HT-29 (cell line): ENCODE data around the gene GPAT2. TPM values are rescaled to one million over a fixed set of nuclear protein-coding genes. Genes with fewer than 3 reads are reported as not detected.
"Not testable (repeated sequence)": the region's sequence is repeated elsewhere in the genome, so short reads cannot be mapped to it uniquely, and the experiment has no call there.

Source experiments
- DNase-seq: peaks from one replicate; pipeline ENCODE4 v3.0.0-alpha.2; 2015; ENCODE audit warnings: low spot score
- total RNA-seq: library from RNA; depleted of rRNA; stranded (reverse); fragments of >200 nt; shearing (Covaris generic); gene quantifications from 2 replicates; pipeline ENCODE4 v1.2.3, GENCODE V29; 2014

Gene GPAT2
- total RNA-seq, 1 experiment from 2014 or later = not detected

GRCh38 chr2:96024336-96025193 lies 10.2 kb downstream of the GPAT2 start:
- DNase-seq = no peak

GRCh38 chr2:96023701-96024100 lies 11.0 kb downstream of the GPAT2 start:
- DNase-seq = not testable (repeated sequence)

DNA sequence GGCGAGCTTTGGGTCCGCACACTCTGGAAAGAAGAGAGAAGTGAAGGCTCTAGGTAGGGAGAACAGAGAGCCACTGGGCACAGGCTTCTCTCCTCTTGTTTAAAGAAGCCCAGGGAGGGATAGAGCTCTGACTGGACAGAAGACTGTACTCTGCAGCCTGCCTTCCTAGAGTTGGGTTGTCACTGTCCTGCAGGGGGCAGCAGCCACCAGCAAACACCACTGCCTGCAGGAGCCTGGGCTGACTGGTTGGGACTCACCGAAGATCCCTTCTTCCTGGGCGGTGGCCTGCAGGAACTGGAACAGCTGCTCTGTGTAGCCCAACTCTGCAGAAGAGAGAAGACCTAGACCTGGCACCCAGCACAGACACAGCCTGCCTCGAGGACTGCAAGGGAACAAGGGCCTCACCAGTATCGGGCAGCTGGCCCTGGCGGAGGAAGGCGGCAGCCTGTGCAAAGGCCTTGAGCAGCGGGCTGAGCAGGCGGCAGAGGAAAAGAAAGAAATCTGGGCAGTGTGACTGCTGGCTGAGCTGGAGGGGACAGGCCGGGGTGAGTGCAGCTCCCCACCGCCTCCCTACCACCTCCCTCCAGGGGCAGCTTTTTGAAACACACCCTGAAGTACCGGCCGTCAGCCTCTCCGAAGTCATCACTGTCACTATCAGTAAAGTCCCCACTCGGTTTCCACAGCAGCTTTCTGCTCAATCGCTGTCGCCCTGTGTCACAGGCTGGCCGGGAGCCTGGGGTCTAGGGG lies 11.8 kb downstream of the GPAT2 start:
- peak; percentile 87 for DNase-seq

DNA sequence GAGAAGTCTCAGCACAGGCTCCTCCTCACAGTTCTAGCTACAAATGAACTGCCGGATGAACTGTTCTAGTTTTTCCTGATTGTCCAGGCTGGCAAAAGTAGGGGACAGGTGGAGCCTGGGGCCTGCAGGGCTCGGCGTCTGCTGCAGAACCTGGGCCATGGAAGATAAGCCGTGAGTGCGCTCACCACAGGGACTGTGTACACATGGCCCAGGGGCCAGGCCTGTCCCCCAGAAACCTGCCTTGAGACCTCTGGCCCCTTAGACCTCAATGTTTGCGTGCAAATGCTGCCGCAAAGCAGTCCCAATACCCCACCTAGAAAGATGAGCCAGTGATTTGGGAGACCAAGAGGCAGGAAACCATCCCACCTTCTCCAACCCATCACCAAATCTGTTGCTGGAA lies 12.6 kb downstream of the GPAT2 start:
- not testable (repeated sequence) for DNase-seq

DNA sequence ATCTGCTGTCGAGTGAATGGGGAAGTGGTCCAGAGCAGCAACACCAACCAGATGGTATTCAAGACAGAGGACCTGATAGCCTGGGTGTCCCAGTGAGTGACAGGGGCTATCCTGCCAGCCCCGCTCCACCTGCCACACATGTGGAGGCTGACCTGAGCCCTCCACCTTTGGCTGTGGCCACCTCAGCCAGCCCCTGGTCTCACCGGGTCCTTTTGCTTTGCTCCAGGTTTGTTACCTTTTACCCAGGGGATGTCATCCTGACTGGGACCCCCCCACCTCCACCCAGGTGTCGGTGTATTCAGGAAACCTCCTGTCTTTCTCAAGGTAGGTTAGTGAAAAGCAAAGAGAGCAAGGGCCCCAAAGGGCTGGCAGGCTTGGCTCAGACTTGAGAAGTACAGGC lies 13.6 kb downstream of the GPAT2 start:
- not testable (repeated sequence) for DNase-seq

DNA sequence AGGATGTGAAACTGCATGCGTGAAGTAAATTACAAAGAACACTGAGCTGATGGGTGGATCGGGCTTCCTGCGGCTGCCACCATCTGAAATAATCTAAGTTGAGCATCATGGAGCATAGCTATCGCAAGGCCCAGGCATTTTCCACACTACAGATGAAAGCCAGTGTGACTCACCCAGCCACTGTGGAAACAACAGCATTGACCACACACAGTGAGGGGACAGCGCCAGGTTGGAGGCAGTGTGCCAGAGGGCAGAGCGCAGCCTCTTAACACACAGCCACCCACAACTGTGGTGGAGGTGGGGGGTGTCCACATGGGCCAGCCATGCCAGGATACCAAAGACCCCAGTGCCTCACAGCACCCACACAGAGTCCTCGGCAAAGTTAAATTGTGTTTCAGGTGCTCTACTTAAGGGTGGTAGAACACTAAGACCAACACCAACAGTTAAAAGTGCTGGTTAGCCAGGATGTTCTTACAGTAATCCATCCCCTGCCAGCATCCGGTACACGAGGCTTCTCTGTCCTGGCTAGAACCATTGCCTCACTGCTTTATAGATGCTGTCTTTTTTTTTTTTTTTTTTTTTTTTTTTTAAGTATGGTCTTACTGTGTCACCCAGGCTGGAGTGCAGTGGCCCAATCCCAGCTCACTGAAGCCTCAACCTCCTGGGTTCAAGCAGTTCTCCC lies 14.7 kb downstream of the GPAT2 start:
- not testable (repeated sequence) for DNase-seq

DNA sequence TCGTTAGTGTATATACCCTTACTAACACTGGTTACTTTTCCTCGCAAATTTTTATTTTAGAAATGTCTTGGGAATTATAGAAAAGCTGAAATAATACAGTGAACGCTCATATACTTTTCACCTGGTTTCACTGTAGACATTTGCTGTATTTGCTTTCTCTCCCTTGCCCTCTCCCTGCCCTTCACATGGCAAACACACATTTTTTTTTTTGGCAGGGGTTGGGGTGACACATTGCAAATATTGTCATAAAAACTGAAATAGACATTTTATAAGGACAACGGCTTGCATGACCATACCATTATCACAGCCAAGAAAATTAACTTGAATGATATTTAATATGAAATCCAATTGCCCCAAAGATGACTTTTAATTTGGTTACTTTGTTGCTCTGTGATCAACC lies 18.4 kb downstream of the GPAT2 start:
- not testable (repeated sequence) for DNase-seq

- DNase-seq = not testable (repeated sequence)
Measured at GRCh38 chr2:96012792-96013264, 21.9 kb downstream of the GPAT2 start.

GRCh38 chr2:96012086-96012791 lies 22.5 kb downstream of the GPAT2 start:
- not testable (repeated sequence) for DNase-seq

DNA sequence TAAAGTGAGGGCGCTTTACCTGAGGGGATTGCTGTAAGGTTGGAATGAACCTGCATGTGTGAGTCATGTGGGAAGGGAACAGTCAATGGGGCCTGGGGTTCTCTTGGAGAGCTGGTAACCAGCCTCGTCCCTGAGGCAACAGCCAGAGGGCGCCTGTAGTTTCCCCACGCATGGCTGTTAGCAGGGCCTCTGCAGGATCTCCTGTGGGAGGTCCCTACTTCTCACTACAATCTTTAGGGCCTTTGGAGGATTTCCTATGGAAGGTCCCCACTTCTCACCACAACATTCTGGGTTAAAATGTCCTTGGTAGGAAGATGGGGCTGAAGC lies 23.6 kb downstream of the GPAT2 start:
- peak; percentile 32 for DNase-seq

- peak; percentile 86 for DNase-seq
Measured at GRCh38 chr2:96010320-96011128, 24.2 kb downstream of the GPAT2 start.

GRCh38 chr2:96009833-96010232 lies 24.9 kb downstream of the GPAT2 start:
- DNase-seq = peak; percentile 50

DNA sequence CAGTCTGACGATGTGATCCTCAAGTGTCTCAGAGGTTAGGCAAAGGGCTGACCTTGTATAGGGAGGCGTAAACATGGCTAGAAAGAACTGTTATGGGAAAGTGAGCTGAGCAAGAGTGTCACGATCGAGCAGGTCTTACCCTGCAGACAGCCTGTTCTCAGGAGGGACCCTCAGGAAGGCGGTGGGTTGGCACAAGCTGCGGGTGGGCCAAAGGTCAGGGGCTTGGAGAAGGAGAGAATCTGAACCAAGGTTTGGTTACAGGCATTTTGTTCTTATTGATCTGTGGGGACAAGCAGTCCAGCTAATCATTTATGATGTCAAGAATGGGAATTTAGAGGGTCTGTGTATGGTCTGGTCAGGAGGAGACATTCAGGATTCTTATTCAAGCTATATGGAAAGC lies 26.7 kb downstream of the GPAT2 start:
- not testable (repeated sequence) for DNase-seq

GRCh38 chr2:96006248-96006647 lies 28.5 kb downstream of the GPAT2 start:
- not testable (repeated sequence) for DNase-seq

DNA sequence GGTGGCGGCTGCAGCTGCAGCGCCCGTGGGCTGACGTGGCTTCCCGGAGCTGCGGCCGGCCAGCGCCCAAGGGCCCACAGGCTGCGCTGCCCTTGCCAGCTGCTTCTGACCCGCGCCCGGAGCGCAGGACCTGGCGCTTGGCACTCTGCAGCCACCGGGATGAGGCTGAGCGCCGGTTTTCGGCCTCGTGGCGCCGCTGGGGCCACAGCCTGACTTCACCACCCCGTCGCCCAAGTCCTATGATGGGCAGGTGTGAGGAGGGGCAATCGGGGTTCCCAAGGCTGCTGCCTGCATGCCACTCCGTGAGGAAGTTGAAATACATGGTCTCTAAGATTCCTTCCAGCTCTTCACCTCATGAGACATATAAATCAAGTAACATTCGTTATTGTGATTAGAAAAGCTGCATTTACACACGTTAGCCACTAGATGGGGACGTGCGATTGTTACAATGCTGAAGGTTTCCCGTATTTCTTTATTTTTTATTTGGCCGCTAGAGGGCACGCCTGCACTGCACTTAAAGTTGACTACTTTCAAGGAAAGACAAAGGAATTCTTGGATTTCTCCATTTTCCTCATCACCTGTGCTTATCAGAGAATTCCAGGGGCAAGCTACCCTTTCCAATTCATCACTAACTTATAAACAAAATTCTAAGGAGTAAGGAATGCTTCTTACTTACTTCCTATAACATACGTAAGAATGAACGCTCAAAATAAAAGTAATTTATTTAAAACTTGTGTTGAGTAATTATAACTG lies 42.0 kb downstream of the GPAT2 start:
- DNase-seq = peak; percentile 58

DNA sequence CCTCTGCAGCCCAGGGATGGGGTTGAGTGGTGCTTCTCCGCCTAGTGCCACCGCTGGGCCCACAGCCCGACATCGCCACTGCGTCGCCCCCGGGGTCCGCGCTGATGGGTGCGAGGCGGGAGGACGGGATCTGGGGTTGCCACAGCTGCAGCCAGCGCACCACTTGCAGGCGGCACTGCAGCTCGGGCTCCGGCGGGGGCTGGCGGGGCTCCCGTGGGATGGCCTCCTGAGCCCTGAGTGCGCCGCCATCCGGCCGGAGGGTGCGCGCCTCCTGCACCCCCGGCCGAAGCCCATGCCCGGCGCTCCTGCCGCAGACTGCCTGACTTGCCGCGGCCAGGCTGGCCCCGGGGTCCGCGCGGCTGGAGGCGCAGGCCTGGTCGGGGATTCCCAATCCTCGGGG lies 42.6 kb downstream of the GPAT2 start:
- not testable (repeated sequence) for DNase-seq

GRCh38 chr2:95991351-95992094 lies 43.2 kb downstream of the GPAT2 start, which contains the start of gene ANKRD36C:
TSS of gene ANKRD36C (minus strand) at chr2:95991824. CDS start at chr2:95991708, 116 bp downstream.
- peak; percentile 47 for DNase-seq

DNA sequence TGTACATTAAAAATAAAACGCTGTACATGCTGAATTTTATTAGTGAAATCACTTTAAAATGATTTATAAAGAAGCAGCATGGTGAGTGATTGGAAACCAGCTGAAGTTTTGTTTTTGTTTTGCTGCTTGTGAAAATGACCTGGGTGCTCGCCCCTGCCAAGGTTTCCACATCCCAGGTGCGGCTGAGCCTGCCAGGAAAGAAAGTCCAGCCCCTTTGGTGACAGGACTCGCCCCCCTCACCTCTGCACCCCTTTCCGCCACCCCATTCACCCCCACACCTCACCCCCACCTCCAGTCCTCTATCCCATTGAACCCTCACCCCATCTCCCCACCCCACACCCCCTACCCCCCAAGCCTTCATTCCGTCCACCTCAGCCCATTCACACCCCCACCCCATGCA lies 43.8 kb downstream of the GPAT2 start:
- not testable (repeated sequence) for DNase-seq
